ENCODE results near the gene ARHGAP8. TPM values are rescaled to one million over a fixed set of nuclear protein-coding genes. Genes with fewer than 3 reads are reported as not detected.

Gene ARHGAP8
- total RNA-seq, 1 experiment from 2014 or later, result not detected

DNA sequence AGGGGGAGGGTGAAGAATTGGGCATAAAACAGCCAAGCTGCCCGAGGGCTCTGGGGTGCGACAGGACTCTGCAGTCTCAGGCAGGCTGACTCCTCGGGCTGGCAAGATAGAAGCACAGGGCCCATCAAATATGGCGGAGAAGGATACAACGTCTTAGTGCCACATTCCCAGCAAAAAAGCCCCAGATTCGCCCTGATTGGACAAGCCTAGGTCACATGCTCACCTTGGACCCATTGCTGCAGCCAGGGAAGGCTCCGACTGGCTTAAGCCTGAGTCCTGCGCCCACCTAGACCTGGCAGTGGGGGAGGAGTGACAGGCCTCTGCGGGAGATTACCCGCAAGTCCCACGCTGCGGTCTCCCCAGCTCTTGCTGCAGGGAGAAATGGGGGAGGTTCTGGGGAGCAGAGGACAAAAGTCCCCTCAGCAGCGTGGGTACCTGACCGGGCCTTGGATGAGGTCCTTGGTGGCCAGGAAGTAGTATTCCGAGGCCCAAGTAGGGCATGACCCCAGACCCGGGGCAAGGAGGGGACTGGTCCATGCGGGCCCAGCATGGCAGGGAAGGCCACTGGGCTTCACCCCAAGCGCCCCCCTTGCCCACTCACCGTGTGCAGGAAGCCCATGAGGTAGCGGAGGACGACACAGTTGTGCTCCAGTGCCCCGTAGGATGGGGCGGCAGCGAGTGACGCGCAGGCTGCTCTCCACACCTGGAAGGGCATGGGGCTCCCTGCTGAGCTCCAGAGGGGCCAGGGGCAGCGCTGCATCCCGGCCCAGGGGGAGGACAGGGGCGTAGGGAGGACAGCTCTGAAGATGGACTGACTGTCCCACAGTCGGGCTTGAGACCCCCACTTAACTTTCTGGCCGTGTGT is 113.0 kb downstream of the ARHGAP8 start:
- Histone ChIP-seq H2AFZ (ENCODE audit: low read length) (no peak overlapping the region), H3K9me2 (replicated peaks; ENCODE audit: insufficient read depth, low read length) (no peaks in the 10 kb centered on the region), H3K4me3 (ENCODE audit: low read length) (no peak overlapping the region), H3K9me3 (ENCODE audit: low read length) (no peaks in the 10 kb centered on the region), H3K36me3 (ENCODE audit: insufficient read depth, low read length) (no peaks in the 10 kb centered on the region), H3K27ac (ENCODE audit: low read length) (no peak overlapping the region), H3K9ac (ENCODE audit: low read length) (no peak overlapping the region), H3K4me1 (ENCODE audit: low read length) (no peaks in the 10 kb centered on the region), H4K20me1 (ENCODE audit: insufficient read depth, low read depth, low read length) (no peaks in the 10 kb centered on the region), H3K79me2 (ENCODE audit: low read length) (no peaks in the 10 kb centered on the region), H3K27me3 (ENCODE audit: low read length) (no peaks in the 10 kb centered on the region), H3K4me2 (ENCODE audit: low read depth, low read length, poor library complexity, severe bottlenecking) (no peak overlapping the region)
- DNase-seq, result no peak

DNA sequence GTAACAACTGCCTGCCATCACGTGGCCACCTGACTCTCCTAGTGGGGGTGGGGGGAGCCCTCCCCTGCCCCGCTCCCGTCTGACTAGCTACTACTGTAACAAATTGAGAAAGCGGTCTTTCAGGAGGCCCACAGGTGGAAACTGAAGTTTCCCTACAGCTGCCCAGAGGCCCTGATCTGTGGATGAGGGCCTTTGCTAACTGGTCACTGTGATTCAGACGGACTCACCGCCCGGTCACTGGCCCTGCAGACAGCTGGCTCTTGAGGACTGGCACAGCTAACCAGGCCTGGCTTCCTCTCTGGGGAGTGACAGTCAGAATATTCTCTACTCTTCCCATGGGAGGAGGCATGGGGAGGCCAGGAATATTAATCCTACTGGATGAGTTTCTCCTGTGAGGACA is 116.8 kb downstream of the ARHGAP8 start:
- Histone ChIP-seq H3K4me3 (ENCODE audit: low read length) (no peak overlapping the region), H3K36me3 (ENCODE audit: insufficient read depth, low read length) (no peaks in the 10 kb centered on the region), H4K20me1 (ENCODE audit: insufficient read depth, low read depth, low read length) (no peaks in the 10 kb centered on the region), H3K79me2 (ENCODE audit: low read length) (no peaks in the 10 kb centered on the region), H3K4me2 (ENCODE audit: low read depth, low read length, poor library complexity, severe bottlenecking) (no peak overlapping the region), H3K9me2 (replicated peaks; ENCODE audit: insufficient read depth, low read length) (no peaks in the 10 kb centered on the region), H2AFZ (ENCODE audit: low read length) (no peak overlapping the region), H3K27me3 (ENCODE audit: low read length) (no peaks in the 10 kb centered on the region), H3K9ac (ENCODE audit: low read length) (no peak overlapping the region), H3K27ac (ENCODE audit: low read length) (no peak overlapping the region), H3K9me3 (ENCODE audit: low read length) (no peaks in the 10 kb centered on the region), H3K4me1 (ENCODE audit: low read length) (no peaks in the 10 kb centered on the region)
- no peak for DNase-seq

DNA sequence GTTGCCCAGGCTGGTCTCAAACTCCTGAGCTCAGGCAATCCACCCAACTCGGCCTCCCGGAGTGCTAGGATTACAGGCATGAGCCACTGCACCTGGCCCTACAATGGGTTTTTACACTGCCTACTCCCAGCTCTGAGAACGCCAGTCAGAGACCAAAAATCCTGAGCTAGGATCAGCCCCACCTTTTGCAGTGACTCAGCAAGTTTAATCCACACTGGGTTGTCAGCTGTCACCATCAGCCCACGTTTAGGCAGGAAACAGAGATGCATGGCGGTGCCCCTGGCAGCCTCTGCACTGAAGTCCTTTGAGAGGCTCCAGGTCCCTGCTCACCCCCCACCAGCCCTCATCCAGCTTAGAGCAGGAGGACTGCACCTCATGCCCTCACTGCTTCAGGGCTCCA is 117.6 kb downstream of the ARHGAP8 start:
- Histone ChIP-seq H3K27me3 (ENCODE audit: low read length) (no peaks in the 10 kb centered on the region), H4K20me1 (ENCODE audit: insufficient read depth, low read depth, low read length) (no peaks in the 10 kb centered on the region), H3K4me2 (ENCODE audit: low read depth, low read length, poor library complexity, severe bottlenecking) (no peak overlapping the region), H3K9me3 (ENCODE audit: low read length) (no peaks in the 10 kb centered on the region), H3K36me3 (ENCODE audit: insufficient read depth, low read length) (no peaks in the 10 kb centered on the region), H3K4me1 (ENCODE audit: low read length) (no peaks in the 10 kb centered on the region), H3K27ac (ENCODE audit: low read length) (no peak overlapping the region), H3K4me3 (ENCODE audit: low read length) (no peak overlapping the region), H3K9me2 (replicated peaks; ENCODE audit: insufficient read depth, low read length) (no peaks in the 10 kb centered on the region), H2AFZ (ENCODE audit: low read length) (no peak overlapping the region), H3K9ac (ENCODE audit: low read length) (no peak overlapping the region), H3K79me2 (ENCODE audit: low read length) (no peaks in the 10 kb centered on the region)
- no peak for DNase-seq

DNA sequence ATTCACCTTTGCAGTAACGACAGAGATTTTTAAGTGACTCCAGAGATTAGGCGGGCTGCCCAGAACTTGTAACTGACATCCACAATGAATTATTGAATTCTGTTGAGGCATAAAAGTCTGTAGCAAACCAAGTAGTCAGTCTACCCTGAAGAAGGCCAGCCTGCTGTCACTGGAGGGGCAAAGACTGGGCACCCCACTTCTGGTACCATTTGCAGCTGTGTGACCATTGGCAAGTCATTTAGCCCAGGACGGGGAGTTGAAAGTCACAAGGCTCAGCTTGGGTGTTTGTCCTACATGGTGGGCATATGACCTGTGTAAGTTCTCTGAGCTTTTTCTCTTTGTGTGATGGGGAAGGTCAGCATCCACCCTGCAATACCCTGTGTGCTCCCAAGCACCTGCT is 119.4 kb downstream of the ARHGAP8 start:
- H3K79me2 ChIP-seq (ENCODE audit: low read length), result no peaks in the 10 kb centered on the region
- no peaks in the 10 kb centered on the region for H3K9me2 ChIP-seq (replicated peaks; ENCODE audit: insufficient read depth, low read length)
- no peaks in the 10 kb centered on the region; the same call in 1 of the 2 replicates for H3K9me3 ChIP-seq (ENCODE audit: low read length)
- H3K27ac ChIP-seq (ENCODE audit: low read length), result no peak overlapping the region
- H2AFZ ChIP-seq (ENCODE audit: low read length), result no peak overlapping the region
- no peaks in the 10 kb centered on the region for H4K20me1 ChIP-seq (ENCODE audit: insufficient read depth, low read depth, low read length)
- no peak overlapping the region for H3K4me2 ChIP-seq (ENCODE audit: low read depth, low read length, poor library complexity, severe bottlenecking)
- no peaks in the 10 kb centered on the region for H3K4me1 ChIP-seq (ENCODE audit: low read length)
- H3K9ac ChIP-seq (ENCODE audit: low read length), result no peak overlapping the region
- no peaks in the 10 kb centered on the region for H3K36me3 ChIP-seq (ENCODE audit: insufficient read depth, low read length)
- H3K4me3 ChIP-seq (ENCODE audit: low read length), result no peak overlapping the region
- no peaks in the 10 kb centered on the region for H3K27me3 ChIP-seq (ENCODE audit: low read length)
- no peak for DNase-seq

DNA sequence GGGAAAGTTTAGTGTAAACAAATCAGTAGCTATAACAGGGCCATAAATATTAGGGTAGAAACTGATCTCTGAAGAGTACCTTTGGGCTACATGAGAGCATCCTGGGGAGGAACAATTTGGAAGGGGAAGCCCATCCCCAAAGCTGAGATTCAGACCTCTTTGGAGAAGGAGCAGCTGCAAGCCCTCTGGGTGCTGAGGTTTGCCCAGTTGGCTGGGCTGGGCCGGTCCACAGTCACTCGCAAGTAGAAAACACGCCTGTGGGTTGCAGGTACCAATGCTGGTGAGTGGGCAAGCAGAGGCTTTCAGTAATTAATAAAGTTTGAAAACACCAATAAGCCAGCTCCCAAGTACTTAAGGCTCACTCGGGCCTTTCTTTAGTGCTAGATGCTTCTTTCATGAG is 124.5 kb downstream of the ARHGAP8 start:
- Histone ChIP-seq H3K4me3 (ENCODE audit: low read length) (no peak overlapping the region), H3K79me2 (ENCODE audit: low read length) (no peaks in the 10 kb centered on the region), H4K20me1 (ENCODE audit: insufficient read depth, low read depth, low read length) (no peaks in the 10 kb centered on the region), H3K36me3 (ENCODE audit: insufficient read depth, low read length) (no peaks in the 10 kb centered on the region), H3K27ac (ENCODE audit: low read length) (no peak overlapping the region), H3K4me2 (ENCODE audit: low read depth, low read length, poor library complexity, severe bottlenecking) (no peak overlapping the region), H3K9me3 (ENCODE audit: low read length) (no peaks in the 10 kb centered on the region; the same call in 1 of the 2 replicates), H3K27me3 (ENCODE audit: low read length) (no peaks in the 10 kb centered on the region), H2AFZ (ENCODE audit: low read length) (no peak overlapping the region), H3K4me1 (ENCODE audit: low read length) (no peaks in the 10 kb centered on the region), H3K9ac (ENCODE audit: low read length) (no peak overlapping the region), H3K9me2 (replicated peaks; ENCODE audit: insufficient read depth, low read length) (no peaks in the 10 kb centered on the region)
- DNase-seq, result no peak

DNA sequence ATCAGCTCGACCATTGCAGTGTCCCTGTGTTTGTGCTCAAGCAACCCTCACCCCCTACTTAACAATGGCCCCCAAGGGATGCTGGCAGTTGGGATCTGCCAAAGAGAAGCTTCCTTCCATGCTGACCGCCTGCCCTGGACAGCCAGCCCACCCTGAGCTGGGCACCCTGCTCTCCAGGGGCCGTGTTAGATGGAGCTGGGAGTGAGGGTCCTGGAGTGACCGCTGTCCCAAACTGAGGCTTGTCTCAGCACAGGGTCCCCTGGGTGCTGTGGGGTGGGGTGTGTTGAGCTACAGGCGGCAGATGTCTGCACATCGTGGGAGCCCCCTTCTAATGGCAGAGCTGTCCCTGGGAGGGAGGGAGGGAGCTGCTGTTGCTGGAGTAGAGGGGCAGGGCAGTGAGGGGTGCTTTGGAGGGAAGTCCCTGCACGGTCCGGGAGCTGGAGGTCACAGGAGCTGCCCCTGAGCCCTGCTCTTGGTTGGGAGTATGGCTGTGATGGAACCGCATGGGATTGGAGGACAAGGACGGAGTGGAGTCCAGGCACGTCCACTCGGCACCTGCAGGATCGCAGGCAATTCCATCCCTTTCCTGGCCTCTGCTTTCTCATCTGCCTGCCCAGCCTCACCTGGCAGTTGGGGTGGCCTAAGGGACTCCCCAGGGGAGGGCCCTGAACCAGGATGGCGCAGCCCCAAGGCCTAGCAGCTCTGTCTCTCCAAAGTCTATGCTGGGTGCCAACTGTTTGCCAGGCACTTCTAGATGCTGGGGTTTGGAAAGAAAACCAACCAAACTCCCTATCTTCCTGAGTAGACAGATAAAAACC is 126.3 kb downstream of the ARHGAP8 start:
- no peaks in the 10 kb centered on the region for H3K79me2 ChIP-seq (ENCODE audit: low read length)
- H3K4me3 ChIP-seq (ENCODE audit: low read length), result no peak overlapping the region
- no peak overlapping the region for H3K27ac ChIP-seq (ENCODE audit: low read length)
- no peaks in the 10 kb centered on the region for H3K4me1 ChIP-seq (ENCODE audit: low read length)
- no peaks in the 10 kb centered on the region for H3K36me3 ChIP-seq (ENCODE audit: insufficient read depth, low read length)
- H4K20me1 ChIP-seq (ENCODE audit: insufficient read depth, low read depth, low read length), result no peaks in the 10 kb centered on the region
- no peaks in the 10 kb centered on the region for H3K9me2 ChIP-seq (replicated peaks; ENCODE audit: insufficient read depth, low read length)
- no peak for DNase-seq
- no peak overlapping the region for H3K9ac ChIP-seq (ENCODE audit: low read length)
- H3K9me3 ChIP-seq (ENCODE audit: low read length), result no peaks in the 10 kb centered on the region; the same call in 1 of the 2 replicates
- no peaks in the 10 kb centered on the region for H3K27me3 ChIP-seq (ENCODE audit: low read length)
- no peak overlapping the region for H3K4me2 ChIP-seq (ENCODE audit: low read depth, low read length, poor library complexity, severe bottlenecking)
- H2AFZ ChIP-seq (ENCODE audit: low read length), result no peak overlapping the region

DNA sequence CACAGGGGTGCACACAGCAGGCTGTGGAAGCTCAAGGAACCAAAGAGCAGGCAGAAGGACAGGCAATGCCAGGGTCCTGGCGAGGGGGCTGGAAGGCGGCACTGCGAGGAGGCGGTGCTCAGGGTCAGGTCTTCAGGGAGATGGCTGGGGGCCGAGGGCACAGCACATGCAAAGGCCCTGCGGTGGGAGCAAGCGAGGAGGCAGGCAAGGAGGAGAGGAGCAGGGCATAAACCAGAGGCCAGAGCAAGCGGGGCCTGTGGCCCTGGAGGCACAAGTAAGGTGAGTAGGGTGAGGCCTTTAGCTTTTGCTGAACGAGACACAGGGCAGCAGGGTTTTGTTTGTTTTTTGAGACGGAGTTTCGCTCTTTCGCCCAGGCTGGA is 126.9 kb downstream of the ARHGAP8 start:
- H3K27me3 ChIP-seq (ENCODE audit: low read length), result no peaks in the 10 kb centered on the region
- no peak for DNase-seq
- no peak overlapping the region for H3K9ac ChIP-seq (ENCODE audit: low read length)
- no peaks in the 10 kb centered on the region for H3K36me3 ChIP-seq (ENCODE audit: insufficient read depth, low read length)
- no peaks in the 10 kb centered on the region for H3K79me2 ChIP-seq (ENCODE audit: low read length)
- no peaks in the 10 kb centered on the region for H3K4me1 ChIP-seq (ENCODE audit: low read length)
- H3K9me2 ChIP-seq (replicated peaks; ENCODE audit: insufficient read depth, low read length), result no peaks in the 10 kb centered on the region
- H2AFZ ChIP-seq (ENCODE audit: low read length), result no peak overlapping the region
- H3K4me2 ChIP-seq (ENCODE audit: low read depth, low read length, poor library complexity, severe bottlenecking), result no peak overlapping the region
- H4K20me1 ChIP-seq (ENCODE audit: insufficient read depth, low read depth, low read length), result no peaks in the 10 kb centered on the region
- no peak overlapping the region for H3K4me3 ChIP-seq (ENCODE audit: low read length)
- H3K9me3 ChIP-seq (ENCODE audit: low read length), result no peaks in the 10 kb centered on the region; the same call in 1 of the 2 replicates
- H3K27ac ChIP-seq (ENCODE audit: low read length), result no peak overlapping the region

DNA sequence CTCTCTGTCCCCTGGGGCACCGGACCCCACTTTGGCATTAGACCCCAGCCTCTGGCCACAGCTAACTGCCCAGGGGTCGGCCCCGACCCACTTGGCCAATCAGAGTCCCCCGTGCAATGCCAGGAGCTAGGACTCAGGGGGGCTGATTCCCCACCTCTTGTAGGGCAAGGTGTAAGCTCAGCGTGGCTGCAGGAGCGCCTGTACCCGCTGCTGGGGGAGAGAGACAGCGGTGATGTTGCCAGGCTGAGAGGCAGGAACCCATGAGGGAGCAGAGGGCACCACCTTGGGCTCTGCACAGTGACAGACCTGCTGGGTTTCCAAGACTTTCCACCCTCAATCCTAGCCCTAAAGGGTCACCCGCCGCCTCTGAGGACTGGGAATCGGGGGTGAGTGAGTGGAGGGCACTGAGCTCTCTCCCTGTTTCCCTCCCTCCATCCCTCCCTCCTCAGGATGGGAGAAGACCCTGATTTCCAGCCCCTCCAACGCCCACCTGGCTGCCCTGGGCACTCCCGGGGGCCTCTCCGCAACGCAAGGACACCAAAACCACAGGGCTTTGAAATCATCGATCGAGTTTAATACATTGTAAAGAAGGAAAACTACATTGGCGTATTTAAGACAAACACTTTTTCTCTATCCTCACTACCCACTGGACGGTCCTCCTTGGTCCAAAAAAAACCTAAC is 128.4 kb downstream of the ARHGAP8 start:
- DNase-seq, result no peak
- Histone ChIP-seq H3K4me2 (ENCODE audit: low read depth, low read length, poor library complexity, severe bottlenecking) (no peak overlapping the region), H3K9me2 (replicated peaks; ENCODE audit: insufficient read depth, low read length) (no peaks in the 10 kb centered on the region), H3K9me3 (ENCODE audit: low read length) (no peaks in the 10 kb centered on the region; the same call in 1 of the 2 replicates), H3K9ac (ENCODE audit: low read length) (no peak overlapping the region), H3K79me2 (ENCODE audit: low read length) (no peaks in the 10 kb centered on the region), H3K4me3 (ENCODE audit: low read length) (no peak overlapping the region), H4K20me1 (ENCODE audit: insufficient read depth, low read depth, low read length) (no peaks in the 10 kb centered on the region), H3K36me3 (ENCODE audit: insufficient read depth, low read length) (no peaks in the 10 kb centered on the region), H3K4me1 (ENCODE audit: low read length) (no peaks in the 10 kb centered on the region), H2AFZ (ENCODE audit: low read length) (no peak overlapping the region), H3K27ac (ENCODE audit: low read length) (no peak overlapping the region), H3K27me3 (ENCODE audit: low read length) (no peaks in the 10 kb centered on the region)
